PC-3 (cell line): ENCODE results near the gene SP100. TPM values are rescaled to one million over a fixed set of nuclear protein-coding genes. Genes with fewer than 3 reads are reported as not detected.

Experiments used
- ATAC-seq: fragments of 200-7000 bp; cut with Tn5 transposase; 2 replicates; pipeline ENCODE4 v1.9.1; 2020; ENCODE audit warnings: mild to moderate bottlenecking, moderate library complexity
- BruUV-seq: library from RNA; stranded (reverse); fragments of 400-500 nt; replicated peaks from 2 replicates; lab custom pipeline; 2021; lab: Mats Ljungman, UMichigan
- CTCF ChIA-PET: fragments of 300-600 bp; sonication (Branson Sonifier 250); formaldehyde crosslinking; loops from one replicate; lab custom pipeline; 2022; ENCODE audit warnings: antibody characterized with exemption; lab: Charles Lee
- POLR2A ChIA-PET: fragments of 300-600 bp; sonication (Branson Sonifier 250); formaldehyde crosslinking; loops from one replicate; lab custom pipeline; 2022; ENCODE audit warnings: antibody characterized with exemption; ENCODE audit not compliant: unreplicated experiment; lab: Charles Lee
- DNase-seq: peaks from one replicate; pipeline ENCODE4 v3.0.0-alpha.2; 2015
- H2AFZ ChIP-seq: fragments of 300-600 bp; sonication (generic); 2 replicates; pipeline ENCODE4 v1.6.0; 2016; ENCODE audit warnings: antibody characterized with exemption, low read length
- H3F3A ChIP-seq: fragments of 300-600 bp; sonication (generic); one replicate; pipeline ENCODE4 v1.6.0; 2017; ENCODE audit warnings: antibody characterized with exemption, low read length, control low read depth, mild to moderate bottlenecking; ENCODE audit not compliant: unreplicated experiment
- H3K27ac ChIP-seq: fragments of 300-600 bp; sonication (generic); 2 replicates; pipeline ENCODE4 v1.5.1; 2016; ENCODE audit warnings: mild to moderate bottlenecking, low read length
- H3K27me3 ChIP-seq: fragments of 300-600 bp; sonication (generic); 2 replicates; pipeline ENCODE4 v1.6.1; 2016; ENCODE audit warnings: low read length, mixed read lengths
- H3K36me3 ChIP-seq: fragments of 300-600 bp; sonication (generic); 2 replicates; pipeline ENCODE4 v1.6.1; 2016; ENCODE audit warnings: low read depth, mixed run types, low read length, mixed read lengths
- H3K4me1 ChIP-seq: fragments of 300-600 bp; sonication (generic); 2 replicates; pipeline ENCODE4 v1.5.1; 2016; ENCODE audit warnings: low read length; ENCODE audit not compliant: insufficient read depth
- H3K4me2 ChIP-seq: fragments of 300-600 bp; sonication (generic); 2 replicates; pipeline ENCODE4 v1.6.0; 2016; ENCODE audit warnings: low read length
- H3K4me3 ChIP-seq: fragments of 300-600 bp; sonication (generic); 2 replicates; pipeline ENCODE4 v1.5.1; 2016; ENCODE audit warnings: mild to moderate bottlenecking, low read length, mixed read lengths
- H3K79me2 ChIP-seq: fragments of 300-600 bp; sonication (generic); 2 replicates; pipeline ENCODE4 v1.6.1; 2017; ENCODE audit warnings: low read length, mixed read lengths
- H3K9ac ChIP-seq: fragments of 300-600 bp; sonication (generic); 2 replicates; pipeline ENCODE4 v1.6.0; 2016; ENCODE audit warnings: mild to moderate bottlenecking, low read length
- H3K9me2 ChIP-seq: fragments of 300-600 bp; sonication (generic); replicated peaks from 2 replicates; pipeline ENCODE4 v1.6.1; 2016; ENCODE audit warnings: mixed run types, low read length, mixed read lengths
- H3K9me3 ChIP-seq: fragments of 300-600 bp; sonication (generic); 2 replicates; pipeline ENCODE4 v1.6.1; 2016; ENCODE audit warnings: low read length, mixed read lengths
- H4K20me1 ChIP-seq: fragments of 300-600 bp; sonication (generic); 2 replicates; pipeline ENCODE4 v1.6.1; 2016; ENCODE audit warnings: low read length, mixed read lengths
- EZH2 ChIP-seq: fragments of 300-600 bp; sonication (generic); IDR thresholded peaks from one replicate; pipeline ENCODE4 v1.6.1; 2017; ENCODE audit warnings: antibody characterized with exemption, mild to moderate bottlenecking, low read length; ENCODE audit not compliant: unreplicated experiment
- EZH2phosphoT487 ChIP-seq: fragments of 300-600 bp; sonication (generic); IDR thresholded peaks from 2 replicates; pipeline ENCODE4 v1.6.1; 2018; ENCODE audit warnings: mild to moderate bottlenecking, antibody characterized with exemption, low read length, borderline replicate concordance
- intact Hi-C: fragments of 100-400 bp; cut with micrococcal nuclease; formaldehyde crosslinking; loops from 2 replicates; pipeline ENCODE4 v1.9.0; 2023
- total RNA-seq: library from RNA; depleted of rRNA; stranded (reverse); fragments of >200 nt; gene quantifications from 2 replicates; pipeline ENCODE4 v1.2.3, GENCODE V29; 2014
- TF ChIP-seq, protein P1 (sequence below): fragments of 300-600 bp; sonication (generic); conservative IDR thresholded peaks from 2 replicates; pipeline ENCODE4 v1.5.1; 2017; ENCODE audit warnings: antibody characterized with exemption, low read depth, mild to moderate bottlenecking, low read length

SP100 gene
- total RNA-seq, 1 experiment from 2014 or later: 49.8 TPM

GRCh38 chr2:230439590-230439989 lies 23.6 kb downstream of the SP100 start:
- no peaks in the 10 kb centered on the region for H3K27me3 ChIP-seq
- H3K9me3 ChIP-seq: no peaks in the 10 kb centered on the region
- 0 out of 2 replicates have a peak overlapping the region, but pooled peaks have one; percentile 23 for H3K4me2 ChIP-seq
- POLR2A ChIA-PET: no interaction called here
- no peak overlapping the region for H2AFZ ChIP-seq
- no peaks in the 10 kb centered on the region for H3F3A ChIP-seq
- peaks cover 21% of the 10 kb centered on the region for H3K4me1 ChIP-seq
- no peaks in the 10 kb centered on the region for H3K9me2 ChIP-seq
- no peak overlapping the region for H3K4me3 ChIP-seq
- H3K79me2 ChIP-seq: no peaks in the 10 kb centered on the region
- H3K27ac ChIP-seq: no peak overlapping the region
- DNase-seq: no peak
- no TSS peak for BruUV-seq
- no peak for ATAC-seq
- no peaks in the 10 kb centered on the region for H4K20me1 ChIP-seq
- no peak overlapping the region for H3K9ac ChIP-seq
- H3K36me3 ChIP-seq: peaks cover 18% of the 10 kb centered on the region; the same call in 1 of the 2 replicates
- CTCF ChIA-PET: no interaction called here
- intact Hi-C loops: no loop called here
- TF ChIP-seq EZH2phosphoT487: no peak

GRCh38 chr2:230441227-230441897 lies 25.4 kb downstream of the SP100 start:
- intact Hi-C loops: no loop called here
- Histone ChIP-seq H3K27ac (no peak overlapping the region), H3K4me1 (peaks cover 13% of the 10 kb centered on the region), H3K27me3 (no peaks in the 10 kb centered on the region), H3K36me3 (peaks cover 18% of the 10 kb centered on the region), H3F3A (no peaks in the 10 kb centered on the region), H3K4me2 (no peak overlapping the region), H4K20me1 (no peaks in the 10 kb centered on the region), H3K79me2 (no peaks in the 10 kb centered on the region), H3K9me2 (no peaks in the 10 kb centered on the region), H3K9ac (no peak overlapping the region), H3K4me3 (no peak overlapping the region), H2AFZ (no peak overlapping the region), H3K9me3 (no peaks in the 10 kb centered on the region)
- no TSS peak for BruUV-seq
- POLR2A ChIA-PET: no interaction called here
- CTCF ChIA-PET: no interaction called here
- TF ChIP-seq, protein P1, sequence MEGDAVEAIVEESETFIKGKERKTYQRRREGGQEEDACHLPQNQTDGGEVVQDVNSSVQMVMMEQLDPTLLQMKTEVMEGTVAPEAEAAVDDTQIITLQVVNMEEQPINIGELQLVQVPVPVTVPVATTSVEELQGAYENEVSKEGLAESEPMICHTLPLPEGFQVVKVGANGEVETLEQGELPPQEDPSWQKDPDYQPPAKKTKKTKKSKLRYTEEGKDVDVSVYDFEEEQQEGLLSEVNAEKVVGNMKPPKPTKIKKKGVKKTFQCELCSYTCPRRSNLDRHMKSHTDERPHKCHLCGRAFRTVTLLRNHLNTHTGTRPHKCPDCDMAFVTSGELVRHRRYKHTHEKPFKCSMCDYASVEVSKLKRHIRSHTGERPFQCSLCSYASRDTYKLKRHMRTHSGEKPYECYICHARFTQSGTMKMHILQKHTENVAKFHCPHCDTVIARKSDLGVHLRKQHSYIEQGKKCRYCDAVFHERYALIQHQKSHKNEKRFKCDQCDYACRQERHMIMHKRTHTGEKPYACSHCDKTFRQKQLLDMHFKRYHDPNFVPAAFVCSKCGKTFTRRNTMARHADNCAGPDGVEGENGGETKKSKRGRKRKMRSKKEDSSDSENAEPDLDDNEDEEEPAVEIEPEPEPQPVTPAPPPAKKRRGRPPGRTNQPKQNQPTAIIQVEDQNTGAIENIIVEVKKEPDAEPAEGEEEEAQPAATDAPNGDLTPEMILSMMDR: no peak
- TF ChIP-seq EZH2phosphoT487: no peak
- no peak for TF ChIP-seq EZH2
- DNase-seq: no peak
- ATAC-seq: no peak

DNA sequence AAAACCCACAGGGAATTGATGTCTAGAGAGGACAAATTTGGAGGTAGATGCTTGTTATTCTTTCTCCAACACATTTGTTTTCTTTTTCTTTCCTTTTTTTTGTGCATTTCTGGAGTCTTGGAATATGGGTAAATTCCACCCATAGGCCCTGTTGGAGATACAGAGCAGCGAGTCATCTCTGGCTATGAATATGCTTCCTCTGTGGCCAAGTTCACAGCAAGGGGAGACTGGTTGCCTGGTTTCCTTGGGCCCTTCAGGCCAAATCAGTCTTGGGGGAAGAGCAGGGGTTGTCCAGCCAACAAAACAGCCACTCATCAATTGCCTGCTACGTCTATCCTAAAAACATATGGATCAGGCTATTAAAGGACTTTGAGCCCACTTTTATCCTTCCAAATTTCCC lies 27.5 kb downstream of the SP100 start:
- Histone ChIP-seq H3K79me2 (no peaks in the 10 kb centered on the region), H3K27me3 (no peaks in the 10 kb centered on the region), H3K9ac (no peak overlapping the region), H3K4me2 (0 out of 2 replicates have a peak overlapping the region, but pooled peaks have one; percentile 34), H3K4me1 (peaks cover 13% of the 10 kb centered on the region), H3K9me3 (no peaks in the 10 kb centered on the region), H3K27ac (no peak overlapping the region), H3F3A (no peaks in the 10 kb centered on the region), H3K4me3 (no peak overlapping the region), H2AFZ (no peak overlapping the region), H3K9me2 (no peaks in the 10 kb centered on the region), H3K36me3 (peaks cover 18% of the 10 kb centered on the region; the same call in 1 of the 2 replicates), H4K20me1 (no peaks in the 10 kb centered on the region)
- peak; percentile 64 for DNase-seq
- no TSS peak for BruUV-seq
- ATAC-seq: peak; percentile 90
- intact Hi-C loops: no loop called here
- ChIA-PET CTCF (no interaction called here), POLR2A (no interaction called here)
- TF ChIP-seq EZH2 (no peak), EZH2phosphoT487 (no peak)
- TF ChIP-seq, protein P1: no peak
